ENCODE measurements around the gene B4GALT3. TPM values are rescaled to one million over a fixed set of nuclear protein-coding genes. Genes with fewer than 3 reads are reported as not detected.

The B4GALT3 gene
- total and polyA plus RNA-seq, 9 of the 15 experiments (the other 6 are each of a cell fraction or from before 2014, with no cell fraction given) = 31.2 to 103 (median 46.1) TPM

DNA sequence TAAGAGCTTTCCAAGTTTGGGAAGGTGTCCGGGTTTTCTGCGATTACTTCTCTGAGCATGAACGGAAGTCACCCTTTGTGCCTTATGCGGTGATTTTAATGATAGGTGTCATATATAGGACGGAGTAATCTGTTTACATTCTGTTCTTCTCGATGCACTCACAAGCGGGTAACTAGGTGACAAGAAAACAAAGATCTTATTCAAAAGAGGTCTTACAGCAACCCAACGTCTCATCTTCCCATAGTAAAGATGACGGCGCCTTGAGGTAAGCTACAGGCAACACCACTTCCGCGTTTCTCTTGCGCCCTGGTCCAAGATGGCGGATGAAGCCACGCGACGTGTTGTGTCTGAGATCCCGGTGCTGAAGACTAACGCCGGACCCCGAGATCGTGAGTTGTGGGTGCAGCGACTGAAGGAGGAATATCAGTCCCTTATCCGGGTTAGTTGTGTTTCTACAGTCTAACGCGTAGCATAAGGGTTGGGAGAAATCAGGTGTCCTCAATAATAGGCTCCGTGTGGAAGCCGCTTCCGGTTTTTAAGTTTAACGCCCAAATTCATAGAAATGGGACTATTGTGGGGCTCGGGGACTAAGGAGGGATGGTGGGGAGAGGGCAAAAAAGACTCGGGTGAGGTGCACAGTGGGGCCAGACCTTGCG lies 23.5 kb downstream of the B4GALT3 start, which contains the start of gene UFC1 (continued):
- peak; percentile 7; the same call in 1 of the 2 replicates for TF ChIP-seq CREB1 (IDR thresholded peaks at IDR 0.05)
- peak; percentile 65; the same call in 1 of the 2 replicates for TF ChIP-seq CREB1 (CRISPR knock-in tag; IDR thresholded peaks at IDR 0.05)
- TF ChIP-seq, protein P1, sequence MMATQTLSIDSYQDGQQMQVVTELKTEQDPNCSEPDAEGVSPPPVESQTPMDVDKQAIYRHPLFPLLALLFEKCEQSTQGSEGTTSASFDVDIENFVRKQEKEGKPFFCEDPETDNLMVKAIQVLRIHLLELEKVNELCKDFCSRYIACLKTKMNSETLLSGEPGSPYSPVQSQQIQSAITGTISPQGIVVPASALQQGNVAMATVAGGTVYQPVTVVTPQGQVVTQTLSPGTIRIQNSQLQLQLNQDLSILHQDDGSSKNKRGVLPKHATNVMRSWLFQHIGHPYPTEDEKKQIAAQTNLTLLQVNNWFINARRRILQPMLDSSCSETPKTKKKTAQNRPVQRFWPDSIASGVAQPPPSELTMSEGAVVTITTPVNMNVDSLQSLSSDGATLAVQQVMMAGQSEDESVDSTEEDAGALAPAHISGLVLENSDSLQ (IDR thresholded peaks at IDR 0.05) = peak; percentile 34; the same call in 1 of the 2 replicates
- TF ChIP-seq PHTF2 (CRISPR knock-in tag; IDR thresholded peaks at IDR 0.05) = 0 out of 2 replicates have a peak, but pooled peaks have one; percentile 29
- 0 out of 2 replicates have a peak, but pooled peaks have one; percentile 49 for TF ChIP-seq JUND (IDR thresholded peaks at IDR 0.05; ENCODE audit: borderline replicate concordance, low read depth, low read length)
- peak; percentile 19; the same call in 1 of the 3 replicates for TF ChIP-seq JUND (tag; IDR thresholded peaks at IDR 0.05; ENCODE audit: borderline replicate concordance, low read depth, low read length)
- TF ChIP-seq, protein P2, sequence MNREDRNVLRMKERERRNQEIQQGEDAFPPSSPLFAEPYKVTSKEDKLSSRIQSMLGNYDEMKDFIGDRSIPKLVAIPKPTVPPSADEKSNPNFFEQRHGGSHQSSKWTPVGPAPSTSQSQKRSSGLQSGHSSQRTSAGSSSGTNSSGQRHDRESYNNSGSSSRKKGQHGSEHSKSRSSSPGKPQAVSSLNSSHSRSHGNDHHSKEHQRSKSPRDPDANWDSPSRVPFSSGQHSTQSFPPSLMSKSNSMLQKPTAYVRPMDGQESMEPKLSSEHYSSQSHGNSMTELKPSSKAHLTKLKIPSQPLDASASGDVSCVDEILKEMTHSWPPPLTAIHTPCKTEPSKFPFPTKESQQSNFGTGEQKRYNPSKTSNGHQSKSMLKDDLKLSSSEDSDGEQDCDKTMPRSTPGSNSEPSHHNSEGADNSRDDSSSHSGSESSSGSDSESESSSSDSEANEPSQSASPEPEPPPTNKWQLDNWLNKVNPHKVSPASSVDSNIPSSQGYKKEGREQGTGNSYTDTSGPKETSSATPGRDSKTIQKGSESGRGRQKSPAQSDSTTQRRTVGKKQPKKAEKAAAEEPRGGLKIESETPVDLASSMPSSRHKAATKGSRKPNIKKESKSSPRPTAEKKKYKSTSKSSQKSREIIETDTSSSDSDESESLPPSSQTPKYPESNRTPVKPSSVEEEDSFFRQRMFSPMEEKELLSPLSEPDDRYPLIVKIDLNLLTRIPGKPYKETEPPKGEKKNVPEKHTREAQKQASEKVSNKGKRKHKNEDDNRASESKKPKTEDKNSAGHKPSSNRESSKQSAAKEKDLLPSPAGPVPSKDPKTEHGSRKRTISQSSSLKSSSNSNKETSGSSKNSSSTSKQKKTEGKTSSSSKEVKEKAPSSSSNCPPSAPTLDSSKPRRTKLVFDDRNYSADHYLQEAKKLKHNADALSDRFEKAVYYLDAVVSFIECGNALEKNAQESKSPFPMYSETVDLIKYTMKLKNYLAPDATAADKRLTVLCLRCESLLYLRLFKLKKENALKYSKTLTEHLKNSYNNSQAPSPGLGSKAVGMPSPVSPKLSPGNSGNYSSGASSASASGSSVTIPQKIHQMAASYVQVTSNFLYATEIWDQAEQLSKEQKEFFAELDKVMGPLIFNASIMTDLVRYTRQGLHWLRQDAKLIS (CRISPR knock-in tag; IDR thresholded peaks at IDR 0.05) = peak; percentile 95
- peak; percentile 80 for TF ChIP-seq HCFC1 (IDR thresholded peaks at IDR 0.05; ENCODE audit: low read depth, low read length)
- no peak for TF ChIP-seq ZNF77 (CRISPR knock-in tag; IDR thresholded peaks at IDR 0.05)
- TF ChIP-seq GABPB1 (CRISPR knock-in tag; IDR thresholded peaks at IDR 0.05) = peak; percentile 100
- TF ChIP-seq ASH1L (IDR thresholded peaks at IDR 0.05; ENCODE audit: borderline replicate concordance, low read depth, partially characterized antibody) = peak; percentile 85
- TF ChIP-seq NBN (IDR thresholded peaks at IDR 0.05; ENCODE audit: low read depth) = peak; percentile 54; the same call in 1 of the 2 replicates
- TF ChIP-seq ELF1 (tag; IDR thresholded peaks at IDR 0.05) = peak; percentile 99
- TF ChIP-seq TBP (optimal IDR thresholded peaks at IDR 0.05; ENCODE audit: low read depth, low read length) = peak; percentile 97
- peak; percentile 87 for TF ChIP-seq BRD4 (IDR thresholded peaks at IDR 0.05)
- TF ChIP-seq MBD2 (IDR thresholded peaks at IDR 0.05; ENCODE audit: borderline replicate concordance, low read depth) = peak; percentile 56; the same call in 1 of the 2 replicates
- no peak for TF ChIP-seq NFYB (IDR thresholded peaks at IDR 0.05; ENCODE audit: extremely low read depth, insufficient read length)
- 0 out of 2 replicates have a peak, but pooled peaks have one; percentile 33 for TF ChIP-seq ERF (CRISPR knock-in tag; IDR thresholded peaks at IDR 0.05)
- TF ChIP-seq TOE1 (IDR thresholded peaks at IDR 0.05; ENCODE audit: borderline replicate concordance) = peak; percentile 68; the same call in 1 of the 2 replicates
- TF ChIP-seq TOE1 (CRISPR knock-in tag; IDR thresholded peaks at IDR 0.05; ENCODE audit: borderline replicate concordance, low read depth) = no peak
- TF ChIP-seq HDAC1 (IDR thresholded peaks at IDR 0.05) = peak in 1 of 2 experiments; percentile 77; a peak in 3 of 4 replicates
- TF ChIP-seq FOXA3 (CRISPR knock-in tag; conservative IDR thresholded peaks at IDR 0.05 in 1 of 2, IDR thresholded peaks at IDR 0.05 in 1 of 2) = peak in 1 of 2 experiments; percentile 65; a peak in 1 of 4 replicates
- TF ChIP-seq HLTF (IDR thresholded peaks at IDR 0.05) = peak; percentile 16; the same call in 1 of the 2 replicates

Measured in K562 (cell line).